ENCODE measurements around the gene STAT4.

Gene STAT4, protein sequence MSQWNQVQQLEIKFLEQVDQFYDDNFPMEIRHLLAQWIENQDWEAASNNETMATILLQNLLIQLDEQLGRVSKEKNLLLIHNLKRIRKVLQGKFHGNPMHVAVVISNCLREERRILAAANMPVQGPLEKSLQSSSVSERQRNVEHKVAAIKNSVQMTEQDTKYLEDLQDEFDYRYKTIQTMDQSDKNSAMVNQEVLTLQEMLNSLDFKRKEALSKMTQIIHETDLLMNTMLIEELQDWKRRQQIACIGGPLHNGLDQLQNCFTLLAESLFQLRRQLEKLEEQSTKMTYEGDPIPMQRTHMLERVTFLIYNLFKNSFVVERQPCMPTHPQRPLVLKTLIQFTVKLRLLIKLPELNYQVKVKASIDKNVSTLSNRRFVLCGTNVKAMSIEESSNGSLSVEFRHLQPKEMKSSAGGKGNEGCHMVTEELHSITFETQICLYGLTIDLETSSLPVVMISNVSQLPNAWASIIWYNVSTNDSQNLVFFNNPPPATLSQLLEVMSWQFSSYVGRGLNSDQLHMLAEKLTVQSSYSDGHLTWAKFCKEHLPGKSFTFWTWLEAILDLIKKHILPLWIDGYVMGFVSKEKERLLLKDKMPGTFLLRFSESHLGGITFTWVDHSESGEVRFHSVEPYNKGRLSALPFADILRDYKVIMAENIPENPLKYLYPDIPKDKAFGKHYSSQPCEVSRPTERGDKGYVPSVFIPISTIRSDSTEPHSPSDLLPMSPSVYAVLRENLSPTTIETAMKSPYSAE

DNA sequence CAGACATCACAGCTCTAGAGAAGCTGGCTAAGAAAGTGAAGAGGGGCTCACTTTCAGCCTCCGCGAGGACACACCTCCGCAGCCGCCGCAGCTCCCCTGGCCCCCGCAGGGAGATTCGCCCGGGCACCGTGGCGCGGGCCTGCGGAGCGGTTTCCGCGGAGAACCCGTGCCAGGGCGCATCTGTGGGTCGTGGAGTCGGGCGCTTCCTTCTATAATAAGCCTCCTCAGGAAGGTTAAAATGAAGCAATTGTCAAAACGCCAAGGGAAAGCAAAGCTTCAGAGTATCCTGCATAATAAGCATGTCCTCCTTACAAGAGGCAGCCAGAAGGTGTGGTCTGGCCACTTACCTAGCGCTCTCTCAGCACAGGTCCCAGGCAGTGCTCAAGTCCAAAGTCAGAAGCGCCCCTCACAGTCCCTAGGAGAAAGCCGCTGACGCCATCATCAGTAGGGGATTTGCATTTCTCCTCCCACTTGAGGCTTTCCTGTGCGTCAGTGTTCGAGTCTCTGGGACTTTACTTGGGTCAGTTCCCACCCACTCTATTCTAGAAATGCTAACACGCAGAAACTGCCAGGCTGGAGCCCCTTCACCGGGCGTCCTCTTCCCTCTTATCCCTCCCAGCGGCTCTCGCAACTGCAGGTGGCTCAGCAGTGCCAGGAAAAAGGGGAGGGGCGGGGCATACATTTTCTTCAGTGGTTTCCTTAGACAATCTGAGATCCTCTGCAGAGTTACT is at the start of gene STAT4:
Gene STAT4, minus strand, starts transcription at position 395 of the 731 bp plus-strand sequence. CDS start 2,791 bp downstream, outside the sequence.
- peak; percentile 98 for DNase-seq

GRCh38 chr2:191199929-191200512 is 49.2 kb upstream of the STAT4 start:
- no peak for DNase-seq

DNA sequence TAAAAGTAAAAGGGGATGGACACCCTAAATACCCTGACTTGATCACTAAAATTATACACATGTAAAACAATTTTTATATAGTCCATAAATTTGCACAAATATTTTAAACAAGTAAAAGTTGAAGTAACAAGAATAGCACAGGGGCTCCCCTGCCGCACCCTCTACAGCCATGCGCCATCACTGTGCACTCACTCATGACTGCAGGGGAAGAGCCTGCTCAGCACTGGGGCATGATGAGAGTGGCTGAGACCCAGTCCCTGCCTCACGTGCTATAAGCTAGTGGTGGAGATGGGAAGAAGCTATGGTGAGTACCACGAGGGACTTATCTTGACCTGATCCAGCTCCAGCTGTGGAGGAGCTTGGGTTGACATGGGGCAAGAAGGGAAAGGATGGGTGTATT is 47.5 kb upstream of the STAT4 start:
- DNase-seq, result no peak

DNA sequence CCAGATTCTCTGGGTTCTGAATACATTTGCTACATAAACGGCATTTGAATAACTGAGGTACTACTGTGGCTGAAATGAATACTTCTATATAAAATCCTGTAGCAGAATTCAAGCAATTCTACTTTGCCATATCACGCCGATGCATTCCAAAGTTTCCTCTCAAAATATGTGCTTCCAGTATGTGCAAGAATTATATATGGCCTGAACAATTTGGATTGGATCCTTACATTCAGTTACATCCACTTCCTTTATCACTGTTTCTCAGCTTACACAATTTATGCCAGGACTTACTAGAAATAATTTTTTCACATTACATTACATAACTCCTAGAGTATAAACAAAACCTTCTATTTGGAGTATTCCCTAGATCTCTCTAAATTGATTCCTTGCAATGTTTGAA is 46.3 kb upstream of the STAT4 start:
- DNase-seq, result no peak

DNA sequence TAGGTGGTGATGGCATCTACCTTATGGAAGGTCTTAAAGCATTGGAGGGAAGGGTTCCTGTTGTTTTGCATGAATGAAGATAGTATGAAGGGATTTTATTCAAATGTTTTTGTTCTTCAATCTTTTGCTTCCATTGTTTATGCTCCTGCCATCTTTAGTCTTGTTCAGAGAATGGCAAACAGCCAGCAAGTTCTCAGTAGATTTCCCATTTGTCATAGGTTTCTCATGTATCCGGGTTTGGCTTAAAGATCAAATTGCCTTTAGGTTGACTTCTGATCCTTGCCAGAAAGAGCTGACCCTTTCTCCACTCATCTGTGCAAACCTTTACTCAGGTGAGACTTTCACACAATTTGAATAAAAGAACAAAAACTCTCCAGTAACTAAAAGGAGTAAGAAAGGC is 44.2 kb upstream of the STAT4 start:
- no peak for DNase-seq

- no peak for DNase-seq
Observed at GRCh38 chr2:191190861-191191552, 40.2 kb upstream of the STAT4 start.

DNA sequence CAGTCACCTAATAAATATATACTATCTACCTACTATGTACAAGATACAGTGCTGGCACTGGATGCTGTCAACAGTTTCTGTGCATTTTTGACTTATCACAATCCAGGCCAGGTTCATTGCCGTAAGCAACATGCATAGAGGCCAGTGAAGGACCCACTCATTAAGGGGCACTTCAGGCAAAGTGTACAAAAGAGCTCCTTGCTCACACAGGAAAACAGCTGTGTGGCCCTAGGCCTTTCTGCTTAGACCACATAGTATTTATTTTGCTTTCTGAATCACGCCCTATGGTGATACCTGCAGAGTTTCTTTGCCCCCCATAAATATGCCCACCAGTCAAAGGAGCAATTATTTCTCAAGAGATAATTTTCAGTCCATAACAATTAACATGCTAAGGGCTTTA is 39.6 kb upstream of the STAT4 start:
- DNase-seq, result no peak

DNA sequence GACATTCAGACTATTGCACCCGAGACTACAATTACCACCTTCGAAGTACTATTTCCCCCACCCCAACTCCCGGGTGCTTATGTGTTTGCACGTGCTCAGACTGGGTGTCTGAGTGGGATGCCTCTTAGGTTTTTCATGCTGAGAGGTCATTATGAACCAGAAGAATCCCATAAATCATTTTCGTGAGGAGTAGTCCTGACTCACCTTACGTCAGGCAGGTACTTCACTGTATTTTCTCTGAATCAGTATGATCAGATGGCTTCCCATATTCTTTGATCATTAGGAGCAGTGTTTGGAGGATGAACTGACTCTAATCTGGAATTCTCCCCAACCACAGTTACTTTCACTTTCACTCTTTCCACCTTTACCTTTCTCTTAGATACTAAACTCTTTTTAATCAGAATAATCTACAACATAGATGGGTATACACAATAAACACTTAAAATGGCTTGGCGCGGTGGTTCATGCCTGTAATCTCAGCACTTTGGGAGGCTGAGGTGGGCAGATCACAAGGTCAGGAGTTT is 38.4 kb upstream of the STAT4 start:
- no peak for DNase-seq

DNA sequence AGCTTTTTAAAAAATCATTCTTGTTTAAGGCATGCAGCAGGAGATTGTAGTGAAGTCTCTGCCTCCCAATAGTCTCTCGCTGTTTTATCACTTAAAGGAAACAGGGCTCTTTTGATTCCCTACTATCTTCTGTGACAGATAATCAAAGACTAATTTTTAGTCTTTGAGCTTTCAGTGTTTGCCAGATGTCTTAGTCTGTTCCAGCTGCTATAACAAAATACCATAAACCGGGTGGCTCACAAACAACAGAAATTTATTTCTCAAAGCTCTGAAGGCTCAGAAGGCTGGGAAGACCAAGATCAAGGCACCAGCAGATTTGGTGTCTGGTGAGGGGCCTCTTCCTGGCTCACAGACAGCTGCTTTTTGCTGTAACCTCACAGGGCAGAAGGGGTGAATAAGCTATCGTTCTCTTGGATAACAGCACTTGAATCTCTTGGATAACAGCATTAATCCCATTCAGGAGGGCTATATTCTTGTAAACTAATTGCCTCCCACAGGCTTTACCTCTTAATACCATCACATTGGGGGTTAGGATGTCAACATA is 37.8 kb upstream of the STAT4 start:
- no peak for DNase-seq

GRCh38 chr2:191187105-191187829 is 36.5 kb upstream of the STAT4 start:
- DNase-seq, result no peak

DNA sequence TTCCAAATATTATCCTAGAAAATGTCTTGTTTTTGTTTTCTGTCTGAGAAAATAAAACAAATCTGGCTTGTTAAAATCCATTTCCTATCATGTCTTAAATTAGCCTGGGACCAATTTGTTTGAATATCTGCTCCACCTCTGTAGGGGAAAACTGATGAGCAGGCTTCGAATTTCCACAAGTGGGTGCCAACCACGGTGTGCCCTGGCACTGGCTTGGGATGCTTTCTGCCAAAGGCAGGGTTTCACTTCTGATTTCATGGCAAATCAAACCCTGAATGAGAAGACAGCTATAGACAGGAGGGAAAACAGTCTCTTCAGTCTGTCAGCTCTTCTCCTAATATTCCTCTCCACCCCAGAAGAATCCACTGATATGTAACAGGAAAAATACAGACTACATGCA is 33.7 kb upstream of the STAT4 start:
- DNase-seq, result no peak

DNA sequence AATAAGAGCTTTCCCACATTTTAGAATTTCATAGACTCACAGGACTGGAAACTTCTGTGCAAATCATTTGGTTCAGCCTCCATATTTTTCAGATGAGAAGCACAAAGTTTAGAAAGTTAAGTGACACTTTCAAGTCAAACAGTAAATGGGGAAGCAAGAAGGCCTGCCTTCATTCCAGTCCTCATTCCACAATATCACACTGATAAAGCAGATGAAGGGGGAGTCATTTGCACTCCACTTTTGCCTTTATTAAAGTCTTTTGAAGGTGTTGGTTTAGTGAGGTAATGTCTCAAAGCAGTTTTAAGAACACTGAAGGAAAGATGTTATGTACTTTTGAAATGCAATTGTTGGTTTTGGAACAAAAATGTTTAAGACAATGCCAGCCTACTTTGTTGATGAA is 32.7 kb upstream of the STAT4 start:
- DNase-seq, result no peak

DNA sequence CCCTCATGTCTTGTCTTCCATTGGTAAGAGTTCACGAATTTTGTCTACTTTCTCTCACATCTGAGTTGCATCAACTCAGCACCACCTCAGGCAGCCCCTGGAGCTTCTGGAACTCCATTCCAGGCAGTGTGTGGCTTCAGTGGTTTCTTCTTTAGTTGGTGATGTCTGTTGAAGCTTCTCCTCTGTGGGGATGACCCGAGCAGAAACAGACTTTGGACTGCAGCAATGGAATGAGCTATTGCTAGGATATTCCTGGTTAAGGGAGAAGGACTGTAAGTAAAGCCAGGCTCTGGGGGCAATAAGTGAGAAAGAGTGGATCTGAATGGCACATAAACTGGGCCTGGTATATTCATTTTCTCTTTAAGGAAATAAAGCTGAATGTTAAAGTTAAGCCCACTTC is 32.3 kb upstream of the STAT4 start:
- no peak for DNase-seq

DNA sequence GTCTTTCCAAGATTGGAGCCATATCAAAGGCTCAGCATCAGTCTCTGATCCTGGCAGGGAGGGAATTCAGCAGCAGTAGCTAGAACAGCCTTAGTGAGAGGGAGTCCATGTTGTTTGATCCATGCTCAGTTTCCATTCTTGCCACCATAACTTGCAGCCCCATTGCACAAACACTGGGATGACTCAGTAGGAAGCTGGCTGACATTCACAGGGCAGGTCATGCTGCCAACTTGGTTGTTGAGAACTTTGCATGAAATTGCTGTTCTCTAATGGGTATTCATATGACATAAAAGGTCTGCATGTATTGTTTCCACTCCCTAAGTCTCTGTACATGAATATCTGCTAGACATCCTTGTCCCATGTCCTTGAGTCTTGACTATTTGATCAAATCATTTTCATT is 29.9 kb upstream of the STAT4 start:
- DNase-seq, result peak; percentile 77

DNA sequence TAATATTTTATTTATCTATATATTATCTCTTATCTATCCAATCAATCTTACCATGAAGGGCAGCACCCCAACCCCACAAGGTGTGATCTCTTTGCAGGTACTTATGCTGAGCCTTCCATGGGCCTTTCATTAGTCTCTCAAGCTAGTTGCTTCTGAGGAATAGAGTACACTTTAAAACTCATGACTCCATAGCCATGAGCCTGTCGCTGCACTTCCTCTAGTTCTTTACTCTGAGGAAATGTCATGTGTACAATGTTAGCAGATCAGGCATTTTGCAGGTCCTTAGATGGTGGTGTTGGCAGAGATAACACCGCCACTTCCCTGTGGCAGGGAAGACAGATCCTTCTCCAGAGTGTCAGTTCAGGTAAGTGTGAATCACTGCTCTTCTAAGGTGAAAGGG is 29.5 kb upstream of the STAT4 start:
- DNase-seq, result peak; percentile 74

DNA sequence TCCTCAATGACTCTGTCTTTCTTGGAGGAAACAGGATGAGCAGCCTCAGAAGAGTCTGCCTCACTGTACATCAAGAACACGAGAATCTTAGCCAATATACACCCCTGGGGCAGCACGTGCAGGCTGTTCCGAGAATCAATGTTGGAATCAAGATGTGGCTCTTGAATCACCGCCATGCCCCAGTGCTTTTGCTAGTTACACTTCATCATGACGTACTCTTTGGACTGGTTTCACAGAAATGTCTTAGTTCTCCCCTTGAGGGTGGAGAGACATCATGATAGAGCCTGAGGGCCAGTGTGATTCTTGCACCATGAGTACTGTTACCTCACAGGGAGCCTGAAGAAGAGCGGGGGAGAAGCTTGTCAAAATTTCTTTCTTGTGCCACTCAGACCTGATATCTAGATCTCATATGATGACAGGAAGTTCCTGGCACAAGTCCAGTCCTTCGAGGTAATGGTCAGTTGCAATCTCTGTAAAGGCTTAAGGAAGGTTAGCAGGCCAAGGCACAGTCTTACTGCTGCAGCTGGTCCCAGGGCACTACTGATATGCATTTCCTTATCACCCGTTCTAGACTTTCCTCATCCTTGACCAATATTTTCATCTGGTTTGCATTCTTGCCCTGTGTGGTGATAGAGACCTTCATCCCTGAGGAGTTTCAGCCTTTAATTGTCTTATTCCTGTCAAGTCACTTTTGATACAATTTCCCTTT is 28.2 kb upstream of the STAT4 start:
- peak; percentile 7 for DNase-seq

DNA sequence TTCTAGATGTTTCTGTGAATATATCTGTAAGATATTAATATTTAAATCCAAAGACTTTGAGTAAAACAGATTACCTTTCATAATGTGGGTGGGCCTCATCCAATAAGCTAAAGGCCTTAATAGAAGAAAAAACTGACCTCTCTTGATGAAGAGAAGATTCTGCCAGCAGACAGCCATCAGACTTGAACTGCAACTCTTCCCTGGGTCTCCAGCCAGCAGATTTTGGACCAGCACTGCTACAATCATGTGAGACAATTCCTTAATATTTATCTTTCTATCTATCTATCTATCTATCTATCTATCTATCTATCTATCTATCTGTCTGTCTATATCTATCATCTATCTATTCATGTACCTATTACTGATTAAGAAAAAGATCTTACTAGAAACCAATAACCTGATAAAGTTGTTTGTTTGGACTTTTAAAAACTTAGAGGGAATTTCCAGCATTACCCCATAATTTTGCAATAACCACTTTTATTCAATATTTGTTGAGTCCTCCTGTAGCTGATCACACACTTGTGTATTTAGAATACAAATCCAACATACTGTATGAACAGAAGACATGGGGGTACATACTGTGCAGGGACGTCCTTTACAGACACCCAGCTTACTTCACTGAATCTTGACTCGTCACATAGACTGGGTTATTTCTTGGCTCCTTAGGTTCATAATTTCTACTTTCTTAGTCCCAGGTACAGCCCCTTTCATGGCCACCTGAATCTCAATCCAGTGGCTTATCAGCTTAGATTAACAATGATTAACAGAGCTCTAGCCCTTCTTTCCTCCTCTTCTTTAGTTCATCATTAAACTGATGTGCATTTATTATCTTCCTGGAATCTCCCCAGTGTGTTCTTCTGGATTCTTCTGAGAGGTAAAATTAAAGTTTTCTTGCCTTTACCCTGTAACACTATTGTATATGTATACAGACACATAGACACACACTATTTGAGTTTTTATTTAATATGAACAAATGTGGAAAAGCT is 27.2 kb upstream of the STAT4 start:
- no peak for DNase-seq

DNA sequence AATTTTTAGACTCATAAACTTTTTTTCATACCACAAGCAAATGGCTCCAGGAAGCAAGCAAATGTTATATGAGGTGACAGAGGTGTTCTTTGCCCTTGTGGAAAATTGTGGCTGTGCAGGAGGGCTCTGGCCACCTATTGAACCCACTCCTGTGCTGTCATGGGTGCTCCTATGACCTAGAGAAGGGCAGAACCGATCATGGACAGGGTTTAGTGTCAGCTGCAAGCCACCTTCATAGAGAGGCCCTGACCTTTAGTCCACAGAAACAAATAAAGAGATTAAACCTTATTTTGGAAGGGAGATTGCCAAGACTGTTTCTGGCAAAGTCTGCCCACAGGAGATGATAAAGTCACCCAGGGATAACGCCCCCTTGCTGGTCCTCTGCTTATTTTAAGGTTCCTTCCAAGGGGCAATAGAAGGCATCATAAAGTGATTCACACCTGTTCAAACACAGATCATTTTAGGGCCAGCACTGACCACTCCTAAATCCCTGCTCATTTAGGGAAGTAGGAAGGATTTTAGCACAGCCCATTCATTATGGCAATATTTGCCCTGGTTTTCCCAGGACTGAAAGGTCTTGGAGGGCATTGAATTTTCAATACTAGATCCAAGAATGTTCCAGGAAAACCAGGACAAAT is 26.1 kb upstream of the STAT4 start:
- DNase-seq, result no peak

DNA sequence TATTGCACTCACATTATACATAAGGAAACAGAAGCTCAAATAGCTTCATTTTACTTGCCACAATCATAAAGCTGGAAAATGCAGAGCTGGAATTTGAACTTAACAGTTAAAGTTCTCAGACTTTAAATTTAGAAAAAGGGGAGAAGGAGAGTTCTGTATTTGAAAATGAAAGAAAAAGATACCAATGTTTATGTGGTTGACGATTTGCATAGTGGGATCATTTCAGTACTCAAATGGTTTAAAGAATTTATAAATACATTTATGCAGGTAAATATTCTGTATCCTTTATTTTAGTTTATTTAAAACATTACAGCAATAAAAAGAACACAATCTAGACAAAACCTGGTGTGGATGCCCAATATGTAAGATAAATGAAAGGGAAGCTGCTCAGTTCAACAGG is 25.5 kb upstream of the STAT4 start:
- DNase-seq, result no peak
